ENCODE measurements around the gene EID1.

EID1 gene

DNA sequence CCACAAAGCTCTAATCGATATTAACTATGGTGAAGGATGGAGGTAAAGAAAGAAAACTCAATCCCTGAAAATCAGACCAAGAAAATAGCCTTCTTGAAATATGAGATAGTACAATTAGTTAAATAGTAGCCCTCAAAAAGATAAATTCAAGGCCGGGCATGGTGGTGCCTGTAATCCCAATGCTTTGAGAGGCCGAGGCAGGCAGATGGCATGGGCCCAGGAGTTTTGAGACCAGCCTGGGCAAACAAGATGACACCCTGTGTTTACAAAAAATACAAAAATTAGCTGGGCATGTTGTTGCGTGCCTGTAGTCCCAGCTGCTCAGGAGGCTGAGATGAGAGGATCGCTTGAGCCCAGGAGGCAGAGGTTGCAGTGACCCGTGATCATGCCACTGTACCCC lies 35.4 kb upstream of the EID1 start:
- Histone ChIP-seq H3K4me3 (ENCODE audit: low read length) (no peak overlapping the region), H3K9me3 (replicated peaks; ENCODE audit: insufficient read depth, low read length) (no peaks in the 10 kb centered on the region), H3F3A (ENCODE audit: insufficient read depth, low read length) (no peaks in the 10 kb centered on the region), H3K4me1 (ENCODE audit: low read length) (no peaks in the 10 kb centered on the region), H3K27ac (ENCODE audit: low read length) (no peak overlapping the region), H3K79me2 (ENCODE audit: low read length) (no peaks in the 10 kb centered on the region), H3K9me2 (replicated peaks; ENCODE audit: insufficient read depth, low read length) (no peaks in the 10 kb centered on the region), H3K4me2 (ENCODE audit: low read depth, low read length) (no peak overlapping the region), H2AFZ (ENCODE audit: low read length) (no peak overlapping the region), H3K9ac (ENCODE audit: low read length) (no peak overlapping the region), H3K27me3 (replicated peaks; ENCODE audit: insufficient read depth, low read length) (no peaks in the 10 kb centered on the region), H3K36me3 (replicated peaks; ENCODE audit: insufficient read depth, low read length) (no peaks in the 10 kb centered on the region), H4K20me1 (ENCODE audit: insufficient read depth, low read length) (no peaks in the 10 kb centered on the region)
- DNase-seq = no peak
- TF ChIP-seq EZH2phosphoT487 (IDR thresholded peaks at IDR 0.05; ENCODE audit: low read length) = no peak
- TF ChIP-seq, protein P1, sequence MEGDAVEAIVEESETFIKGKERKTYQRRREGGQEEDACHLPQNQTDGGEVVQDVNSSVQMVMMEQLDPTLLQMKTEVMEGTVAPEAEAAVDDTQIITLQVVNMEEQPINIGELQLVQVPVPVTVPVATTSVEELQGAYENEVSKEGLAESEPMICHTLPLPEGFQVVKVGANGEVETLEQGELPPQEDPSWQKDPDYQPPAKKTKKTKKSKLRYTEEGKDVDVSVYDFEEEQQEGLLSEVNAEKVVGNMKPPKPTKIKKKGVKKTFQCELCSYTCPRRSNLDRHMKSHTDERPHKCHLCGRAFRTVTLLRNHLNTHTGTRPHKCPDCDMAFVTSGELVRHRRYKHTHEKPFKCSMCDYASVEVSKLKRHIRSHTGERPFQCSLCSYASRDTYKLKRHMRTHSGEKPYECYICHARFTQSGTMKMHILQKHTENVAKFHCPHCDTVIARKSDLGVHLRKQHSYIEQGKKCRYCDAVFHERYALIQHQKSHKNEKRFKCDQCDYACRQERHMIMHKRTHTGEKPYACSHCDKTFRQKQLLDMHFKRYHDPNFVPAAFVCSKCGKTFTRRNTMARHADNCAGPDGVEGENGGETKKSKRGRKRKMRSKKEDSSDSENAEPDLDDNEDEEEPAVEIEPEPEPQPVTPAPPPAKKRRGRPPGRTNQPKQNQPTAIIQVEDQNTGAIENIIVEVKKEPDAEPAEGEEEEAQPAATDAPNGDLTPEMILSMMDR (IDR thresholded peaks at IDR 0.05; ENCODE audit: low read length) = no peak
- TF ChIP-seq EZH2 (optimal IDR thresholded peaks at IDR 0.05; ENCODE audit: low read depth, low read length) = no peak

DNA sequence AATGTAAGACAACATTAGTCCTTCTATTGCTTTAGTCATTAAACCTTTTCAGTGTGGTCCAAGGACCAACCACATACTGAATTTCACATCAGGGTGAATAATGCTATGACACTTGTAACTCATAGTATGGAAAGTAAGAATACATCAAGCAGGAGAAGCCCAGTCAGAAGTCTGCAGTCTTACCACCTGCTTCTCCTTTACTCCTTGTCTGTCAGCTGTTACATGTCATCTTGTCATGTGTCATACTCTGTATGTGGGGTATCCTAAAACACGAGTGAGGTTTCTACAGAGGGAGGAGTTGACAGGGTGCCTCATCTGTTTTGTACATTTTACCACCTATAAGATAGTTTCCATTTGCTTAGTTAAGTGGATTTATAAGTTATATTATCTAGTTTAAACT lies 32.8 kb upstream of the EID1 start:
- Histone ChIP-seq H3K36me3 (replicated peaks; ENCODE audit: insufficient read depth, low read length) (no peaks in the 10 kb centered on the region), H3K79me2 (ENCODE audit: low read length) (no peaks in the 10 kb centered on the region), H3K9me3 (replicated peaks; ENCODE audit: insufficient read depth, low read length) (no peaks in the 10 kb centered on the region), H3K27me3 (replicated peaks; ENCODE audit: insufficient read depth, low read length) (no peaks in the 10 kb centered on the region), H3K4me3 (ENCODE audit: low read length) (no peak overlapping the region), H3K9ac (ENCODE audit: low read length) (no peak overlapping the region), H3K4me2 (ENCODE audit: low read depth, low read length) (no peak overlapping the region), H2AFZ (ENCODE audit: low read length) (no peak overlapping the region), H3K9me2 (replicated peaks; ENCODE audit: insufficient read depth, low read length) (no peaks in the 10 kb centered on the region), H3K27ac (ENCODE audit: low read length) (no peak overlapping the region), H4K20me1 (ENCODE audit: insufficient read depth, low read length) (no peaks in the 10 kb centered on the region), H3F3A (ENCODE audit: insufficient read depth, low read length) (no peaks in the 10 kb centered on the region), H3K4me1 (ENCODE audit: low read length) (no peaks in the 10 kb centered on the region)
- TF ChIP-seq, protein P1 (IDR thresholded peaks at IDR 0.05; ENCODE audit: low read length) = no peak
- no peak for TF ChIP-seq EZH2 (optimal IDR thresholded peaks at IDR 0.05; ENCODE audit: low read depth, low read length)
- TF ChIP-seq EZH2phosphoT487 (IDR thresholded peaks at IDR 0.05; ENCODE audit: low read length) = no peak
- DNase-seq = no peak

DNA sequence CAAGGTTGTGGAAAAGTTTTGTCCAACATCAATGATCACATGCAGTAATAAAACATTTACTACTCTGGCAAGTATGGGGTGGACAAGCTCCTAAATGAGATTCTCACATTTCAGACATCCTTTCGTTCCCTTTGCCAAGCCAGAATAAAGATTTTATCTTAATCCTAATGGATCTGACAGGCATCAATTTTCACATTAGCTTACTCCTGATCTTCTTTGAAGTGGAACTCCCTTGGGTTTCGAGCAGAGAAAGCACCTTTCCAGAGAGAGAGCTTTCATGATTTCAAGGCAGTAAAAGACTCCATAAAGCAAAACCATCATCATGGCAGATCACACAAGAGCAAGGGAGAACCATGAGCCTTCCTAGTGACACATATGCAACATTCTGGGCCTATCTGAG lies 27.3 kb upstream of the EID1 start:
- no peaks in the 10 kb centered on the region for H4K20me1 ChIP-seq (ENCODE audit: insufficient read depth, low read length)
- DNase-seq = no peak
- H2AFZ ChIP-seq (ENCODE audit: low read length) = no peak overlapping the region
- H3K27ac ChIP-seq (ENCODE audit: low read length) = no peak overlapping the region
- H3K4me3 ChIP-seq (ENCODE audit: low read length) = no peak overlapping the region
- no peak overlapping the region for H3K9ac ChIP-seq (ENCODE audit: low read length)
- no peaks in the 10 kb centered on the region for H3F3A ChIP-seq (ENCODE audit: insufficient read depth, low read length)
- H3K27me3 ChIP-seq (replicated peaks; ENCODE audit: insufficient read depth, low read length) = no peaks in the 10 kb centered on the region
- no peak overlapping the region for H3K4me2 ChIP-seq (ENCODE audit: low read depth, low read length)
- no peaks in the 10 kb centered on the region for H3K79me2 ChIP-seq (ENCODE audit: low read length)
- H3K36me3 ChIP-seq (replicated peaks; ENCODE audit: insufficient read depth, low read length) = no peaks in the 10 kb centered on the region
- H3K9me3 ChIP-seq (replicated peaks; ENCODE audit: insufficient read depth, low read length) = no peaks in the 10 kb centered on the region
- H3K4me1 ChIP-seq (ENCODE audit: low read length) = no peaks in the 10 kb centered on the region
- H3K9me2 ChIP-seq (replicated peaks; ENCODE audit: insufficient read depth, low read length) = no peaks in the 10 kb centered on the region
- TF ChIP-seq EZH2phosphoT487 (IDR thresholded peaks at IDR 0.05; ENCODE audit: low read length) (no peak), EZH2 (optimal IDR thresholded peaks at IDR 0.05; ENCODE audit: low read depth, low read length) (no peak)
- TF ChIP-seq, protein P1 (IDR thresholded peaks at IDR 0.05; ENCODE audit: low read length) = no peak

Measured in MM.1S (cell line).